H1 (cell line): Measurements from ENCODE around the gene CELF2. TPM values are rescaled to one million over a fixed set of nuclear protein-coding genes. Genes with fewer than 3 reads are reported as not detected.

Experiments used
- CTCF ChIA-PET: fragments of 300-600 bp; sonication (Branson Sonifier 250); formaldehyde crosslinking; loops from one replicate; lab custom pipeline; 2021; ENCODE audit not compliant: partially characterized antibody; lab: Charles Lee
- POLR2A ChIA-PET: fragments of 300-600 bp; sonication (Branson Sonifier 250); formaldehyde crosslinking; loops from one replicate; lab custom pipeline; 2021; ENCODE audit warnings: inconsistent platforms; ENCODE audit not compliant: partially characterized antibody; lab: Charles Lee
- DNase-seq, 2 experiments: peaks; one replicate each; pipeline versions ENCODE4 v3.0.0 to v3.0.0-alpha.2; 2010 to 2022; ENCODE audit warnings: low spot score in 2 of 2, low read depth in 1 of 2, mixed read lengths in 1 of 2
- FAIRE-seq: peaks from 2 replicates; lab custom pipeline; 2011; peaks lifted over from hg19 to GRCh38; lab: Jason Lieb, UNC
- H2AFZ ChIP-seq: 2 replicates; pipeline ENCODE4 v1.8.1; 2012; ENCODE audit warnings: low read length, inconsistent platforms
- H2AK5ac ChIP-seq: 2 replicates; pipeline ENCODE4 v1.6.1; 2013; ENCODE audit warnings: low read depth, low read length
- H2BK120ac ChIP-seq: replicated peaks from 2 replicates; pipeline ENCODE3; 2013; ENCODE audit warnings: low read depth, low read length, inconsistent platforms
- H2BK12ac ChIP-seq: 2 replicates; pipeline ENCODE4 v1.6.1; 2013; ENCODE audit warnings: low read depth, low read length
- H2BK15ac ChIP-seq: 2 replicates; pipeline ENCODE4 v1.6.1; 2013; ENCODE audit warnings: low read length
- H2BK20ac ChIP-seq: 2 replicates; pipeline ENCODE4 v1.6.1; 2013; ENCODE audit warnings: low read length
- H2BK5ac ChIP-seq: 2 replicates; pipeline ENCODE4 v1.6.1; 2013; ENCODE audit warnings: low read depth, low read length
- H3K14ac ChIP-seq: 2 replicates; pipeline ENCODE4 v1.6.1; 2013; ENCODE audit warnings: inconsistent platforms; ENCODE audit not compliant: insufficient read length
- H3K18ac ChIP-seq: 2 replicates; pipeline ENCODE4 v1.6.1; 2013; ENCODE audit warnings: low read length; ENCODE audit errors: extremely low read depth
- H3K23ac ChIP-seq: 2 replicates; pipeline ENCODE4 v1.6.1; 2013; ENCODE audit warnings: inconsistent platforms; ENCODE audit not compliant: insufficient read length
- H3K23me2 ChIP-seq: 2 replicates; pipeline ENCODE4 v1.6.1; 2013; ENCODE audit warnings: low read depth, low read length
- H3K27ac ChIP-seq: 2 replicates; pipeline ENCODE4 v1.6.1; 2011; ENCODE audit warnings: low read depth, low read length, inconsistent platforms
- H3K27me3 ChIP-seq, 4 experiments: replicated peaks in 1 of 4; 1 replicate in 1 of 4; 2 replicates in 3 of 4; pipeline versions ENCODE4 v1.6.1 to v1.8.1; 2011 to 2013; ENCODE audit warnings: low read length in 3 of 4, mild to moderate bottlenecking in 3 of 4, inconsistent platforms in 2 of 4, mixed read lengths in 2 of 4, moderate library complexity in 1 of 4; ENCODE audit not compliant: control insufficient read depth in 3 of 4, insufficient read depth in 3 of 4; ENCODE audit errors: extremely low read depth in 1 of 4
- H3K36me3 ChIP-seq, 4 experiments: 2 replicates each; pipeline versions ENCODE4 v1.6.1 to v1.8.1; 2011 to 2013; ENCODE audit warnings: mild to moderate bottlenecking in 4 of 4, low read length in 3 of 4, moderate library complexity in 2 of 4, control low read depth in 1 of 4, inconsistent platforms in 1 of 4; ENCODE audit not compliant: insufficient read depth in 4 of 4, control insufficient read depth in 2 of 4
- H3K4ac ChIP-seq: replicated peaks from 2 replicates; pipeline ENCODE3; 2013; ENCODE audit warnings: low read length, low read depth, mixed read lengths, inconsistent platforms; ENCODE audit not compliant: insufficient read length
- H3K4me1 ChIP-seq, 4 experiments: replicated peaks in 1 of 4; 1 replicate in 1 of 4; 2 replicates in 3 of 4; pipeline versions ENCODE4 v1.6.1 to v1.8.1; 2011 to 2013; ENCODE audit warnings: low read length in 3 of 4, inconsistent platforms in 2 of 4, mixed read lengths in 1 of 4; ENCODE audit not compliant: insufficient read depth in 4 of 4, control insufficient read depth in 3 of 4
- H3K4me2 ChIP-seq, 2 experiments: 2 replicates each; pipeline versions ENCODE4 v1.6.1 to v1.8.1; 2011 to 2013; ENCODE audit warnings: low read depth in 2 of 2, low read length in 2 of 2, control low read depth in 1 of 2, inconsistent platforms in 1 of 2, mild to moderate bottlenecking in 1 of 2; ENCODE audit not compliant: insufficient read depth in 1 of 2
- H3K4me3 ChIP-seq, 4 experiments: fragments of 200-600, 300-600 bp in 1 of 4; sonication (generic), shearing (Covaris generic), sonication (Bioruptor Twin) in 1 of 4; 2 replicates each; pipeline versions ENCODE4 v1.5.1 to v1.8.1; 2011 to 2016; ENCODE audit warnings: low read length in 4 of 4, low read depth in 3 of 4, control low read depth in 2 of 4, inconsistent platforms in 2 of 4, mild to moderate bottlenecking in 2 of 4, mixed read lengths in 1 of 4, moderate library complexity in 1 of 4; ENCODE audit not compliant: insufficient read depth in 2 of 4; ENCODE audit errors: extremely low read depth in 1 of 4
- H3K56ac ChIP-seq: replicated peaks from 2 replicates; pipeline ENCODE3; 2013; ENCODE audit warnings: low read depth, mild to moderate bottlenecking, mixed read lengths, low read length, inconsistent platforms; ENCODE audit not compliant: insufficient read length
- H3K79me1 ChIP-seq: 2 replicates; pipeline ENCODE4 v1.6.1; 2013; ENCODE audit warnings: low read depth, low read length, control low read depth
- H3K79me2 ChIP-seq, 2 experiments: 2 replicates each; pipeline versions ENCODE4 v1.6.1 to v1.8.1; 2012 to 2013; ENCODE audit warnings: low read length in 2 of 2, mild to moderate bottlenecking in 2 of 2, inconsistent platforms in 1 of 2; ENCODE audit not compliant: insufficient read depth in 2 of 2, control insufficient read depth in 1 of 2
- H3K9ac ChIP-seq, 4 experiments: replicated peaks in 1 of 4; 1 replicate in 1 of 4; 2 replicates in 3 of 4; pipeline versions ENCODE4 v1.6.1 to v1.8.1; 2011 to 2013; ENCODE audit warnings: low read depth in 3 of 4, low read length in 3 of 4, control low read depth in 2 of 4, mild to moderate bottlenecking in 2 of 4, moderate library complexity in 2 of 4, inconsistent platforms in 1 of 4; ENCODE audit errors: extremely low read depth in 1 of 4
- H3K9me3 ChIP-seq, 2 experiments: 2 replicates each; pipeline versions ENCODE4 v1.6.1 to v1.8.1; 2012 to 2013; ENCODE audit warnings: mild to moderate bottlenecking in 2 of 2, moderate library complexity in 2 of 2, control low read depth in 1 of 2, inconsistent platforms in 1 of 2, low read depth in 1 of 2, low read length in 1 of 2, mixed read lengths in 1 of 2; ENCODE audit not compliant: insufficient read depth in 2 of 2
- H4K20me1 ChIP-seq, 2 experiments: replicated peaks in 1 of 2; 2 replicates each; pipeline versions ENCODE3 to v1.8.1; 2011 to 2013; ENCODE audit warnings: inconsistent platforms in 2 of 2, low read length in 2 of 2, mild to moderate bottlenecking in 1 of 2; ENCODE audit not compliant: insufficient read depth in 2 of 2, control insufficient read depth in 1 of 2
- H4K5ac ChIP-seq: 2 replicates; pipeline ENCODE4 v1.6.1; 2013; ENCODE audit warnings: low read length, low read depth, mixed read lengths, inconsistent platforms; ENCODE audit not compliant: insufficient read length
- H4K8ac ChIP-seq: 2 replicates; pipeline ENCODE4 v1.8.0; 2013; ENCODE audit warnings: mild to moderate bottlenecking, moderate library complexity, low read length, inconsistent platforms; ENCODE audit not compliant: insufficient read depth; ENCODE audit errors: extremely low read depth
- H4K91ac ChIP-seq: replicated peaks from 2 replicates; pipeline ENCODE3; 2013; ENCODE audit warnings: low read length, mixed read lengths, inconsistent platforms; ENCODE audit not compliant: insufficient read length
- BRCA1 ChIP-seq: IDR thresholded peaks from 2 replicates; pipeline ENCODE4 v1.6.1; 2012; ENCODE audit warnings: low read depth, low read length, improper control_type of control experiment
- CHD2 ChIP-seq: IDR thresholded peaks from 2 replicates; pipeline ENCODE4 v1.6.1; 2012; ENCODE audit warnings: low read length, improper control_type of control experiment
- CREB1 ChIP-seq: IDR thresholded peaks from 2 replicates; pipeline ENCODE4 v1.6.1; 2012; ENCODE audit warnings: inconsistent platforms
- GABPA ChIP-seq: IDR thresholded peaks from 2 replicates; pipeline ENCODE4 v1.6.1; 2011; ENCODE audit warnings: mild to moderate bottlenecking, low read length, moderate library complexity, borderline replicate concordance; ENCODE audit not compliant: insufficient read depth
- GTF2F1 ChIP-seq: IDR thresholded peaks from 2 replicates; pipeline ENCODE4 v1.6.1; 2012; ENCODE audit warnings: low read depth, low read length, improper control_type of control experiment, borderline replicate concordance
- KDM1A ChIP-seq: fragments of 200-600, 300-600 bp; sonication (generic); IDR thresholded peaks from 2 replicates; pipeline ENCODE4 v1.7.1; 2016; ENCODE audit warnings: mild to moderate bottlenecking, low read length, borderline replicate concordance
- KDM4A ChIP-seq: IDR thresholded peaks from one replicate; pipeline ENCODE4 v1.7.1; 2012; ENCODE audit warnings: low read depth, mild to moderate bottlenecking, moderate library complexity, low read length, inconsistent platforms; ENCODE audit not compliant: severe bottlenecking
- SAP30 ChIP-seq: fragments of 300-600 bp; sonication (generic); IDR thresholded peaks from 2 replicates; pipeline ENCODE4 v1.7.1; 2012; ENCODE audit warnings: low read length, moderate library complexity, mild to moderate bottlenecking, inconsistent platforms; ENCODE audit not compliant: insufficient read depth, insufficient replicate concordance
- SIX5 ChIP-seq: IDR thresholded peaks from 2 replicates; pipeline ENCODE4 v1.6.1; 2011; ENCODE audit warnings: mild to moderate bottlenecking, low read depth, low read length
- SRF ChIP-seq: IDR thresholded peaks from 2 replicates; pipeline ENCODE4 v1.6.1; 2011; ENCODE audit warnings: mild to moderate bottlenecking, low read depth, low read length, moderate library complexity
- SUZ12 ChIP-seq: fragments of 200-600 bp; sonication (generic); IDR thresholded peaks from 2 replicates; pipeline ENCODE4 v1.6.1; 2012; ENCODE audit warnings: mild to moderate bottlenecking, inconsistent platforms, low read length, moderate library complexity, mixed read lengths
- TAF7 ChIP-seq: optimal IDR thresholded peaks from 2 replicates; pipeline ENCODE3; 2011; ENCODE audit warnings: low read depth, mild to moderate bottlenecking, inconsistent platforms, low read length, moderate library complexity, borderline replicate concordance
- TBP ChIP-seq: IDR thresholded peaks from 2 replicates; pipeline ENCODE4 v1.6.1; 2011; ENCODE audit warnings: low read depth, low read length, improper control_type of control experiment
- YY1 ChIP-seq: IDR thresholded peaks from 2 replicates; pipeline ENCODE4 v1.6.1; 2011; ENCODE audit warnings: low read depth, mild to moderate bottlenecking, low read length
- ZNF274 ChIP-seq: IDR thresholded peaks from 2 replicates; pipeline ENCODE4 v1.7.0; 2012; ENCODE audit warnings: low read length, borderline replicate concordance; ENCODE audit errors: extremely low read depth
- WGBS, 2 experiments: shearing (Covaris generic) in 1 of 2; methylation state at CpG; one replicate each; pipeline versions ENCODE4 v1.1.6 to v1.1.7; 2013 to 2015; ENCODE audit warnings: low lambda C conversion rate in 2 of 2, mixed read lengths in 2 of 2, inconsistent platforms in 1 of 2, low coverage in 1 of 2, missing lambda C conversion rate in 1 of 2; ENCODE audit not compliant: insufficient replicate concordance in 2 of 2, insufficient coverage in 1 of 2, insufficient read length in 1 of 2; ENCODE audit errors: extremely low coverage in 1 of 2, missing lambda C conversion rate in 1 of 2; 5-methylcytosine and 5-hydroxymethylcytosine counted together
- polyA plus RNA-seq, 7 experiments: library from polyadenylated mRNA; depleted of rRNA in 3 of 7; stranded (reverse) in 5 of 7; unstranded in 2 of 7; fragments of >200 nt in 5 of 7; fragments of 200-250 nt in 2 of 7; gene quantifications; 1 replicate in 5 of 7; 2 replicates in 1 of 7; 4 replicates in 1 of 7; pipeline versions ENCODE4 v1.2.1 to v1.2.3, GENCODE V29; 2011 to 2013; ENCODE audit warnings: missing spikeins in 2 of 7, mixed read lengths in 2 of 7
- total RNA-seq: library from RNA; stranded (reverse); fragmentation: NEBNext Ultra II Directional; extraction: Animal tissue kit (Norgen Biotek cat#: 25700); gene quantifications from 2 replicates; pipeline ENCODE4 v1.2.1, GENCODE V29; 2021

The CELF2 gene
- total and polyA plus RNA-seq, 2 of the 8 experiments (the other 6 are each of a cell fraction or from before 2014, with no cell fraction given) = 18.3 to 22.7 TPM

- FAIRE-seq = no peak
- no peak overlapping the region for H3K9ac ChIP-seq
- POLR2A ChIA-PET = no interaction called here
- TF ChIP-seq YY1 = no peak
- no peak for TF ChIP-seq KDM1A
- TF ChIP-seq SRF = no peak
- no peak for TF ChIP-seq GABPA
- TF ChIP-seq CHD2 = no peak
- TF ChIP-seq CREB1 = no peak
- no peak for TF ChIP-seq SAP30
- TF ChIP-seq SIX5 = no peak
- no peak for TF ChIP-seq BRCA1
- TF ChIP-seq SUZ12 = no peak
- TF ChIP-seq KDM4A = no peak
- no peak for TF ChIP-seq GTF2F1
- no peak for TF ChIP-seq ZNF274
- TF ChIP-seq TBP = no peak
- no peak for TF ChIP-seq TAF7
Observed at GRCh38 chr10:11238893-11239292, 221.2 kb downstream of the CELF2 start.

More at GRCh38 chr10:11238893-11239292, 221.2 kb downstream of the CELF2 start:
- Histone ChIP-seq H2BK20ac (no peak overlapping the region), H2AK5ac (no peak overlapping the region), H3K14ac (no peak overlapping the region), H3K23me2 (no peaks in the 10 kb centered on the region), H3K27ac (no peak overlapping the region), H4K8ac (no peak overlapping the region), H3K4me2 (no peak overlapping the region), H3K79me1 (no peaks in the 10 kb centered on the region), H3K4me1 (peaks cover 0 to 5% (median 0%) of the 10 kb centered on the region in 4 experiments; a peak in 2 of 7 replicates), H2BK5ac (no peak overlapping the region), H2AFZ (no peak overlapping the region), H3K4me3 (no peak overlapping the region), H3K4ac (no peak overlapping the region), H3K27me3 (no peaks in the 10 kb centered on the region), H3K79me2 (no peaks in the 10 kb centered on the region), H3K18ac (no peak overlapping the region), H2BK15ac (no peak overlapping the region), H3K56ac (no peak overlapping the region), H4K5ac (no peak overlapping the region), H4K20me1 (peaks cover 0 to 1% of the 10 kb centered on the region in 2 experiments), H2BK12ac (no peak overlapping the region), H3K36me3 (no peaks in the 10 kb centered on the region), H2BK120ac (no peak overlapping the region), H4K91ac (no peak overlapping the region), H3K23ac (no peak overlapping the region), H3K9me3 (no peaks in the 10 kb centered on the region)
- CTCF ChIA-PET = interaction anchor here (1.0 to 1.6 kb wide), 3 partner anchors 10 to 144 kb away, joined by 3 to 5 read pairs (median 3); no protein-coding TSS in a partner anchor
- WGBS, 2 experiments = 80% methylated on average over 4 of the region's 4 CpGs; no CpG with 5 or more reads in 1 of the 2 experiments
- DNase-seq = no peak
